ENCODE results near the gene NXNL2. TPM values are rescaled to one million over a fixed set of nuclear protein-coding genes. Genes with fewer than 3 reads are reported as not detected.
A peak's percentile ranks its signal among the peaks of the same experiment; 100 is the strongest.

Gene NXNL2
- total and polyA plus RNA-seq, 8 donors = 0.43 to 1.1 TPM; not detected in 6

- no peaks in the 10 kb centered on the region for H3K9me3 ChIP-seq
- no peak overlapping the region for H3K4me3 ChIP-seq
- peaks cover 11 to 43% (median 31%) of the 10 kb centered on the region in 4 donors for H3K4me1 ChIP-seq
- H3K27me3 ChIP-seq = peaks cover 0 to 47% (median 21%) of the 10 kb centered on the region in 3 donors
- intact Hi-C loops (cut with DNase I; ENCODE audit: low total_unique reads) = no loop called here
- peak; percentile 40 to 90 for DNase-seq
- H3K27ac ChIP-seq = peak overlapping the region in 2 of 5 donors; percentile 35 to 73
- H3K36me3 ChIP-seq = no peaks in the 10 kb centered on the region
- TF ChIP-seq POLR2AphosphoS5 (IDR thresholded peaks at IDR 0.05) = no peak
- no peak for TF ChIP-seq POLR2A (IDR thresholded peaks at IDR 0.05)
- no peak for TF ChIP-seq EP300 (IDR thresholded peaks at IDR 0.05)
- TF ChIP-seq, protein P1, sequence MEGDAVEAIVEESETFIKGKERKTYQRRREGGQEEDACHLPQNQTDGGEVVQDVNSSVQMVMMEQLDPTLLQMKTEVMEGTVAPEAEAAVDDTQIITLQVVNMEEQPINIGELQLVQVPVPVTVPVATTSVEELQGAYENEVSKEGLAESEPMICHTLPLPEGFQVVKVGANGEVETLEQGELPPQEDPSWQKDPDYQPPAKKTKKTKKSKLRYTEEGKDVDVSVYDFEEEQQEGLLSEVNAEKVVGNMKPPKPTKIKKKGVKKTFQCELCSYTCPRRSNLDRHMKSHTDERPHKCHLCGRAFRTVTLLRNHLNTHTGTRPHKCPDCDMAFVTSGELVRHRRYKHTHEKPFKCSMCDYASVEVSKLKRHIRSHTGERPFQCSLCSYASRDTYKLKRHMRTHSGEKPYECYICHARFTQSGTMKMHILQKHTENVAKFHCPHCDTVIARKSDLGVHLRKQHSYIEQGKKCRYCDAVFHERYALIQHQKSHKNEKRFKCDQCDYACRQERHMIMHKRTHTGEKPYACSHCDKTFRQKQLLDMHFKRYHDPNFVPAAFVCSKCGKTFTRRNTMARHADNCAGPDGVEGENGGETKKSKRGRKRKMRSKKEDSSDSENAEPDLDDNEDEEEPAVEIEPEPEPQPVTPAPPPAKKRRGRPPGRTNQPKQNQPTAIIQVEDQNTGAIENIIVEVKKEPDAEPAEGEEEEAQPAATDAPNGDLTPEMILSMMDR (IDR thresholded peaks at IDR 0.05) = no peak
- 5 to 18% (median 8%) methylated on average over 1 of the region's 1 CpG for WGBS, 5 donors
These were observed 2.7 kb downstream of the NXNL2 start for GRCh38 chr9:88537761-88538091.

DNA sequence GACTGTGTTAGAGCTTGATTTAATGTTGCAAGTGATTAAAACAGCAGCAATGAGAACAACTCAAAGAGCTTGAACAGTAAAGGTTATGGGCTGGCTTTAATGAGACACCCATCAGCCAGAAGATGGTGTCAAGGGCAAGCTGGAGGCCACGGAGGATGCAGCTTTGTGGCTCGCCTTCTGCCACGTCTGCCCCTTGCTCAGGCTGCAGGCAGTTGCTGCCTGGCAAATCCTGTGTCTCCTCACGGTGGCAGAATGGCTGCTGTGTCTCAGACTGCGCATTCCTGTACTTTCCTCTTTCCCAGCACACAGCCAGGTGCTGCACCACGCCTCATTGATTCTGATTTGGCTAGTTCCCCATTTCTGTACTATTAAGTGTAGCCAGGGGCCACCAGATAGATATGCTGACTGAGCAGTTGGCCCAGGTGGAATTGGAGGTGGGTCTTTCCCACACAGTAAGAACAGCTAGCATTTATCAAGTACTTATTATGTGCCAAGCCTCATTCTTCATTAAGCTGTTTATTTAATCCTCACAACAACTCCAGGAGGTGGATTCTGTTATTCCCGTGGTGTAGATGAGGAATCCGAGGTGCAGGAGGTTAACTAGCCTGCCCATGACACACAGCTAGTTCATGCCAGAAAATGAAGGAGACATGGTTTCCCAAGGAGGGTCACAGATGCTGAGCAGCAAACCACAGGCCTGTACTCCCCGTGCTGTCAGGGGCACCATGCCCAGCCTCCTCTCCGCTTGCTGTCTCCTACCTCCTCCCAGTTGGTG lies 3.5 kb downstream of the NXNL2 start:
- WGBS, 5 donors = 71 to 85% (median 79%) methylated on average over 10 of the region's 10 CpGs
- intact Hi-C loops (cut with DNase I; ENCODE audit: low total_unique reads) = no loop called here

GRCh38 chr9:88539246-88539645 lies 4.3 kb downstream of the NXNL2 start:
- Histone ChIP-seq H3K4me3 (no peak overlapping the region), H3K4me1 (peaks cover 11 to 38% (median 26%) of the 10 kb centered on the region in 4 donors), H3K27ac (no peak overlapping the region), H3K9me3 (no peaks in the 10 kb centered on the region), H3K27me3 (peaks cover 0 to 35% (median 21%) of the 10 kb centered on the region in 3 donors), H3K36me3 (no peaks in the 10 kb centered on the region)
- TF ChIP-seq, protein P1 (IDR thresholded peaks at IDR 0.05) = no peak
- TF ChIP-seq POLR2A (IDR thresholded peaks at IDR 0.05) (no peak), EP300 (IDR thresholded peaks at IDR 0.05) (no peak), POLR2AphosphoS5 (IDR thresholded peaks at IDR 0.05) (no peak)
- 71 to 89% (median 74%) methylated on average over 6 of the region's 6 CpGs for WGBS, 5 donors
- intact Hi-C loops (cut with DNase I; ENCODE audit: low total_unique reads) = no loop called here
- DNase-seq = no peak

More for the DNA sequence above, 3.5 kb downstream of the NXNL2 start:
- TF ChIP-seq EP300 (IDR thresholded peaks at IDR 0.05) (no peak), POLR2A (IDR thresholded peaks at IDR 0.05) (no peak), POLR2AphosphoS5 (IDR thresholded peaks at IDR 0.05) (no peak)
- TF ChIP-seq, protein P1 (IDR thresholded peaks at IDR 0.05) = no peak
- Histone ChIP-seq H3K27ac (no peak overlapping the region), H3K4me1 (peaks cover 11 to 43% (median 31%) of the 10 kb centered on the region in 4 donors), H3K4me3 (no peak overlapping the region), H3K9me3 (no peaks in the 10 kb centered on the region), H3K27me3 (peaks cover 0 to 43% (median 21%) of the 10 kb centered on the region in 3 donors), H3K36me3 (no peaks in the 10 kb centered on the region)
- no peak for DNase-seq

- 84 to 95% (median 94%) methylated on average over 10 of the region's 10 CpGs for WGBS, 5 donors
- Histone ChIP-seq H3K9me3 (no peaks in the 10 kb centered on the region), H3K4me1 (peaks cover 8 to 27% (median 15%) of the 10 kb centered on the region in 4 donors), H3K4me3 (no peak overlapping the region), H3K36me3 (no peaks in the 10 kb centered on the region), H3K27ac (no peak overlapping the region), H3K27me3 (peaks cover 0 to 25% (median 21%) of the 10 kb centered on the region in 3 donors)
- intact Hi-C loops (cut with DNase I; ENCODE audit: low total_unique reads) = no loop called here
- no peak for DNase-seq
- TF ChIP-seq EP300 (IDR thresholded peaks at IDR 0.05) (no peak), POLR2AphosphoS5 (IDR thresholded peaks at IDR 0.05) (no peak), POLR2A (IDR thresholded peaks at IDR 0.05) (no peak)
- TF ChIP-seq, protein P1 (IDR thresholded peaks at IDR 0.05) = no peak
These were observed 5.3 kb downstream of the NXNL2 start for GRCh38 chr9:88540251-88540763.
